ENCODE data around the gene CDH11. TPM values are rescaled to one million over a fixed set of nuclear protein-coding genes. Genes with fewer than 3 reads are reported as not detected.

The CDH11 gene
- total and polyA plus RNA-seq, 9 of the 15 experiments (the other 6 are each of a cell fraction or from before 2014, with no cell fraction given), result 0.18 TPM; not detected in 8

GRCh38 chr16:65032387-65032786 lies 89.5 kb downstream of the CDH11 start:
- ChIA-PET CTCF (ENCODE audit: low intra/inter-chr PET ratio) (no interaction called here), POLR2A (no interaction called here)
- H3K9ac ChIP-seq (ENCODE audit: insufficient read depth in 1 of 2, low read depth in 2 of 2, low read length in 2 of 2), result no peak overlapping the region
- ATAC-seq, result no peak
- no peak for DNase-seq (ENCODE audit: extremely low read depth in 1 of 4, low spot score in 3 of 4)
- H2AFZ ChIP-seq (ENCODE audit: low read depth, low read length), result no peak overlapping the region
- WGBS (ENCODE audit: insufficient coverage, low coverage, missing lambda C conversion rate), result 3% methylated on average over 2 of the region's 2 CpGs
- no peaks in the 10 kb centered on the region for H3K9me1 ChIP-seq (ENCODE audit: control insufficient read depth, insufficient read depth, low read length)
- TF ChIP-seq KLF1 (tag; IDR thresholded peaks at IDR 0.05), result no peak
- no peak for TF ChIP-seq ZBTB5 (IDR thresholded peaks at IDR 0.05)
- no peak for TF ChIP-seq ZNF778 (CRISPR knock-in tag; IDR thresholded peaks at IDR 0.05)
- TF ChIP-seq ZNF707 (CRISPR knock-in tag; conservative IDR thresholded peaks at IDR 0.05), result no peak
- no peak for TF ChIP-seq POLR2AphosphoS5 (IDR thresholded peaks at IDR 0.05; ENCODE audit: control insufficient read depth, insufficient read depth, low read depth, low read length)
- no peak for TF ChIP-seq SMARCE1 (IDR thresholded peaks at IDR 0.05)
- no peak for TF ChIP-seq MED1 (CRISPR knock-in tag; IDR thresholded peaks at IDR 0.05; ENCODE audit: borderline replicate concordance)
- no peak for TF ChIP-seq NFYB (IDR thresholded peaks at IDR 0.05; ENCODE audit: extremely low read depth, insufficient read length)
- no peak for TF ChIP-seq FOXK1 (CRISPR knock-in tag; IDR thresholded peaks at IDR 0.05; ENCODE audit: borderline replicate concordance)
- intact Hi-C loops (cut with micrococcal nuclease) (no loop called here), in situ Hi-C loops (cut with MboI) (no loop called here)
- no peaks in the 10 kb centered on the region; the same call in 1 of the 2 replicates for H3K9me3 ChIP-seq (replicated peaks; ENCODE audit: control insufficient read depth, insufficient read depth, low read depth, low read length)
- FAIRE-seq, result no peak
- H4K20me1 ChIP-seq (replicated peaks; ENCODE audit: control insufficient read depth, insufficient read depth, low read length), result no peaks in the 10 kb centered on the region
- H3K4me2 ChIP-seq (ENCODE audit: insufficient read depth, low read length), result no peak overlapping the region
- no peaks in the 10 kb centered on the region for H3K36me3 ChIP-seq (ENCODE audit: control insufficient read depth, insufficient read depth, low read length)
- H3K79me2 ChIP-seq (ENCODE audit: control insufficient read depth, insufficient read depth, low read length), result no peaks in the 10 kb centered on the region
- no TSS peak for BruUV-seq (replicated peaks)
- no peak overlapping the region for H3K4me3 ChIP-seq
- H3K27me3 ChIP-seq (ENCODE audit: control insufficient read depth in 2 of 2, insufficient read depth in 2 of 2, low read length in 2 of 2), result no peaks in the 10 kb centered on the region
- no peak overlapping the region for H3K27ac ChIP-seq (ENCODE audit: extremely low read depth, low read depth, low read length)
- H3K4me1 ChIP-seq (replicated peaks in 1 of 2; ENCODE audit: control insufficient read depth in 2 of 2, insufficient read depth in 2 of 2, low read length in 2 of 2), result no peaks in the 10 kb centered on the region

All from K562 (cell line).